ENCODE data around the gene NPAS3.

GRCh38 chr14:33463731-33464130, 525.1 kb downstream of the NPAS3 start:
- TF ChIP-seq POLR2AphosphoS5 (IDR thresholded peaks at IDR 0.05; ENCODE audit: borderline replicate concordance, low read depth, low read length) (no peak), EZH2 (IDR thresholded peaks at IDR 0.05) (no peak)
